Lower lobe of right lung (tissue), 2 donors: ENCODE results near the gene NEK5. TPM values are rescaled to one million over a fixed set of nuclear protein-coding genes. Genes with fewer than 3 reads are reported as not detected.
A peak's percentile ranks its signal among the peaks of the same experiment; 100 is the strongest.

Source experiments
- ATAC-seq, 2 donors: fragments of 200-7000 bp; cut with Tn5 transposase; one replicate each; pipeline ENCODE4 v1.9.1; 2020 to 2022; ENCODE audit warnings: mild to moderate bottlenecking in 2 of 2, moderate library complexity in 2 of 2
- DNase-seq: peaks from one replicate; pipeline ENCODE4 v3.0.0-alpha.2; 2020
- H3K27ac ChIP-seq: fragments of 200-600 bp; one replicate; pipeline ENCODE4 v1.8.0; 2022
- H3K27me3 ChIP-seq: fragments of 200-600 bp; one replicate; pipeline ENCODE4 v1.8.0; 2022; ENCODE audit warnings: low read depth
- H3K36me3 ChIP-seq: fragments of 200-600 bp; one replicate; pipeline ENCODE4 v1.8.0; 2022; ENCODE audit warnings: mild to moderate bottlenecking
- H3K4me1 ChIP-seq: fragments of 200-600 bp; one replicate; pipeline ENCODE4 v1.8.0; 2022
- H3K4me3 ChIP-seq: fragments of 200-600 bp; one replicate; pipeline ENCODE4 v1.8.0; 2022; ENCODE audit warnings: mild to moderate bottlenecking
- H3K9me3 ChIP-seq: fragments of 200-600 bp; one replicate; pipeline ENCODE4 v1.8.0; 2022
- intact Hi-C: fragments of 100-400 bp; cut with DNase I; formaldehyde crosslinking; loops from one replicate; pipeline ENCODE4 v1.11.0; 2022
- total RNA-seq: library from RNA; stranded (reverse); fragmentation: NEBNext Ultra II Directional; extraction: Animal tissue kit (Norgen Biotek cat#: 25700); gene quantifications from one replicate; pipeline ENCODE4 v1.2.1, GENCODE V29; 2021
- TF ChIP-seq, protein P1 (sequence below): fragments of 200-600 bp; IDR thresholded peaks from one replicate; pipeline ENCODE4 v1.8.0; 2022; ENCODE audit warnings: antibody characterized with exemption, mild to moderate bottlenecking
- donor health status: DM: no; HTN: yes; CAD: no; lungs with severe emphysema.

The NEK5 gene
- total RNA-seq, 1 donor from 2014 or later: 4.1 TPM

DNA sequence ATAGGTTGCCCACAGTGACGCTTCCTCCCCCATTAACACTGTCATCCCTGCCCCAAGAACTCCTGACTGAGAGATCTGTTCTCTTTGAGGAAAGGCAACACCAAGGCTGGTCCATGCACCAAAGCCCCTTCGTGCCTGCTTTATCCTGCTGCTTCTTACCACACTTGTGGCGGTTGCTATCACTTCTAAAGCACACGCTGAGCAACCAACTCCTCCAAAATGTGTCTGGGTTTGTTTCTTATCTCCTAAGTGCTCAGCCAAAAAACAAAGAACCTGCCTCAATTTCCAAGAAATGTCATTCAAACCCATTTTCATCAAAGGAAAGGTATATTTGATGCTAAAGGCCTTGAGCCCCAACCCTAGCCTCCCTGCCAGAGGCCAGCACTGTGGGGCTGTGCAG, 132.2 kb downstream of the NEK5 start:
- H3K4me3 ChIP-seq: no peak overlapping the region

DNA sequence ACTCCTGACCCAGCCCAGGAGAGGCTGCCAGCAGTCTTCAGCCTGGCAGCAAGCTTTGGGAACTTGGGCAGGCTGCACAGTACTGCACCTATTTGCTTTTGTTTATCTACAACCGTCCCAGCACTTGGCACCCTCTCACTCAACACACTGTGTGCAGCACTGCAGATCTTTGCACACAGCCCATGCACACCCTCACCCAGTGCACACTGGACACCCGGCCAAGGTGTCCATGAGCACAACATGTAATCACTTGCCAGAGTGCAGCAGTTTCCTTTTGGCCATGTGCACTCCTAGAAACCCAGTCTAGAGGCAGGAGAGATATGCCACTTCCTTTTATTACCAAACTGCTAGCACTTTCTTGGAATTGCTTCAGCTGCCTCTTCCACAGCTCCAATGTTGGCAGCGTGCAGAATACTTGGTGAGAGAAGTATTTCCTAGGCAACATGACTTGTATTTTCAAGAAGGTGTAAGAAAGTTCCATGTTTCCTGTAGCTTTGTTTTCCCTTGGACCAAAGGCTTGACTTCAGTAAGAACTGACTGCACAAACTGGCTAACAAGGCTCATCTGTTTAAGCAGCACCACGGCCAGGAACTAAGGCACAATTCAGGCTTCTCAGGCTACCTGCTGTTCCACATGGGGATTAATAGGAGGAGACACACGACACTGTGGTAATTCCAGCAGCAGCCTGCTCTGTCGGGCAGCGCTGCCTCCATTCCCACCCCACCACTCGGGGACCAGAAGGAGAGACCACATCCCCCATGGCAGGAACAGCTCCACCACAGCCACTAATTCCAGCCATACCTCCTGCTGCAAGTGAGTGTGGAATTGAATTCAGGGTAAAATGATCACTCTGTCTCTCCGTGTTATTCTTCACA, 133.0 kb downstream of the NEK5 start:
- TF ChIP-seq, protein P1, sequence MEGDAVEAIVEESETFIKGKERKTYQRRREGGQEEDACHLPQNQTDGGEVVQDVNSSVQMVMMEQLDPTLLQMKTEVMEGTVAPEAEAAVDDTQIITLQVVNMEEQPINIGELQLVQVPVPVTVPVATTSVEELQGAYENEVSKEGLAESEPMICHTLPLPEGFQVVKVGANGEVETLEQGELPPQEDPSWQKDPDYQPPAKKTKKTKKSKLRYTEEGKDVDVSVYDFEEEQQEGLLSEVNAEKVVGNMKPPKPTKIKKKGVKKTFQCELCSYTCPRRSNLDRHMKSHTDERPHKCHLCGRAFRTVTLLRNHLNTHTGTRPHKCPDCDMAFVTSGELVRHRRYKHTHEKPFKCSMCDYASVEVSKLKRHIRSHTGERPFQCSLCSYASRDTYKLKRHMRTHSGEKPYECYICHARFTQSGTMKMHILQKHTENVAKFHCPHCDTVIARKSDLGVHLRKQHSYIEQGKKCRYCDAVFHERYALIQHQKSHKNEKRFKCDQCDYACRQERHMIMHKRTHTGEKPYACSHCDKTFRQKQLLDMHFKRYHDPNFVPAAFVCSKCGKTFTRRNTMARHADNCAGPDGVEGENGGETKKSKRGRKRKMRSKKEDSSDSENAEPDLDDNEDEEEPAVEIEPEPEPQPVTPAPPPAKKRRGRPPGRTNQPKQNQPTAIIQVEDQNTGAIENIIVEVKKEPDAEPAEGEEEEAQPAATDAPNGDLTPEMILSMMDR: no peak
- ATAC-seq (peak; percentile 62 to 72), DNase-seq (no peak)
- intact Hi-C loops: loop anchor here (10.0 kb wide), 1 partner anchor 129 kb away; the partner anchor contains the start of gene NEK5
- H3K4me1 ChIP-seq: peaks cover 21% of the 10 kb centered on the region
- no peaks in the 10 kb centered on the region for H3K27me3 ChIP-seq
- H3K4me3 ChIP-seq: no peak overlapping the region
- H3K27ac ChIP-seq: peak overlapping the region; percentile 57
- no peaks in the 10 kb centered on the region for H3K36me3 ChIP-seq
- H3K9me3 ChIP-seq: no peaks in the 10 kb centered on the region

More for the DNA sequence above, 132.2 kb downstream of the NEK5 start:
- Histone ChIP-seq H3K27ac (peak overlapping the region; percentile 57), H3K4me1 (peaks cover 21% of the 10 kb centered on the region), H3K36me3 (no peaks in the 10 kb centered on the region), H3K9me3 (no peaks in the 10 kb centered on the region), H3K27me3 (no peaks in the 10 kb centered on the region)
- TF ChIP-seq, protein P1: no peak
- DNase-seq: no peak
- ATAC-seq: no peak
- intact Hi-C loops: loop anchor here (10.0 kb wide), 1 partner anchor 128 kb away; the partner anchor contains the start of gene NEK5

DNA sequence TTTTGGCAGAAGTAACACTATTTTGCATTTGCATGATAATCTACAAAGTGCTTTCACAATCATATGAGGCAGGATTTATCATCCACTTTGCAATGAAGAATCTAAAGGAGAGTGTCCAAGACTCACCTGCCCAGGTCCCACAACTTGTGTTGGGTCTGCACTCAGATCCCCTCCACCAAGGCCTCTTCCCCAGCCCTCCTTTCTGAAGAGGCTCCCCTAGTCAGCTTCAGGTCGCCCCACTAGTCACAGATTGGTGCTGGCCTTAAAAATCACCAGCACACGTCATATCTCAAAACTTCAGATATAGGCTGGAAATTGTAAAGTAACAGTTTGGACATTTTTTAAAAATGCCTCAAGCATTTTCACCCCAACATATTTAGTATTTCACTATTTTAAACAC, 135.2 kb downstream of the NEK5 start:
- ATAC-seq: no peak

DNA sequence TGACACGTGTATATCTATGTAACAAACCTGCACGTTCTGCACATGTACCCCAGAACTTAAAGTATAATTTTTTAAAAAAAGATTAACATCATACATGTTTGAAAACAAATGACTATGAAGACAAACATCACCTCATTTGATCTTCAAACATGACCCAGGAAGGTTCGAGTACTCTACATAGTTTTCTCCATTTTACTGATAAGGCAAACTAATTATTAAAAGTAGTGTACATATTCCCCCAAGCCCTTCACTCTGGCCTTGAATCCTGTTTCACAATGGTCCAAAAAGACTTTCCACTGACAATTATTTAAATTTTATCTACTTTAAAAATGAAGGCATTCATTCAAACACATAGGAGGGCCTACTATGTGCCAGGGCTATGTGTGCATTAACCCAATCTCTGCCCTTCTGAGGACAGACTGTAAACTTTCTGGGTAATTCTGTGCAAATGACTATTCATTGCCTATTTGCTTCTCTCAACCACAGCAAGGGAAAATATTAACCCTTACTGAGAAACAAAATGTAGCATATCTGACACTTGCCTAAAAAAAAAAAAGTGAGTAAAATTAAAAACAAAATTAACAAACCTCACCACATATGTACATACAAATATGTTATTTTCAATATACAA, 139.8 kb downstream of the NEK5 start:
- Histone ChIP-seq H3K4me1 (no peaks in the 10 kb centered on the region), H3K36me3 (no peaks in the 10 kb centered on the region), H3K27me3 (no peaks in the 10 kb centered on the region), H3K4me3 (no peak overlapping the region), H3K27ac (no peak overlapping the region), H3K9me3 (no peaks in the 10 kb centered on the region)
- TF ChIP-seq, protein P1: no peak
- ATAC-seq (no peak), DNase-seq (no peak)
- intact Hi-C loops: no loop called here

More for the DNA sequence above, 135.2 kb downstream of the NEK5 start:
- TF ChIP-seq, protein P1: no peak
- no peaks in the 10 kb centered on the region for H3K27me3 ChIP-seq
- intact Hi-C loops: loop anchor here (10.0 kb wide), 1 partner anchor 131 kb away; the partner anchor contains the start of gene NEK5
- no peak overlapping the region for H3K27ac ChIP-seq
- DNase-seq: no peak
- no peaks in the 10 kb centered on the region for H3K36me3 ChIP-seq
- peaks cover 21% of the 10 kb centered on the region for H3K4me1 ChIP-seq
- no peaks in the 10 kb centered on the region for H3K9me3 ChIP-seq
- no peak overlapping the region for H3K4me3 ChIP-seq

Other genes starting within 250 kb of the NEK5 start
- 6.3 TPM for gene ATP7B, start 117.6 kb downstream of the NEK5 start, total RNA-seq
- 34.5 TPM for gene ALG11, start 116.7 kb downstream of the NEK5 start, total RNA-seq
- gene UTP14C, start 104.4 kb downstream of the NEK5 start, total RNA-seq: 18.4 TPM
- gene NEK3, start 30.5 kb upstream of the NEK5 start, total RNA-seq: 10.9 TPM